SK-N-SH (cell line): Measurements from ENCODE around the gene CACNA2D3. TPM values are rescaled to one million over a fixed set of nuclear protein-coding genes. Genes with fewer than 3 reads are reported as not detected.

Experiments used
- CTCF ChIA-PET: fragments of 300-600, 350-600 bp; formaldehyde crosslinking; extraction: SDS; loops from one replicate; lab custom pipeline; 2021; lab: Yijun Ruan, JAX
- POLR2A ChIA-PET: fragments of 350-600 bp; sonication (Branson Sonifier 250); formaldehyde crosslinking; extraction: SDS; loops from one replicate; lab custom pipeline; 2020; ENCODE audit warnings: antibody characterized with exemption, inconsistent platforms; lab: Yijun Ruan, JAX
- DNase-seq: peaks from one replicate; pipeline ENCODE4 v3.0.0; 2012
- H2AFZ ChIP-seq: fragments of 200-600 bp; sonication (generic); 2 replicates; pipeline ENCODE4 v1.8.1; 2016; ENCODE audit warnings: antibody characterized with exemption, mild to moderate bottlenecking, low read depth
- H3F3A ChIP-seq: fragments of 200-600 bp; sonication (generic); replicated peaks from 2 replicates; pipeline ENCODE3; 2016; ENCODE audit warnings: antibody characterized with exemption, mild to moderate bottlenecking; ENCODE audit not compliant: insufficient read depth
- H3K27ac ChIP-seq, 2 experiments: fragments of 200-500 bp in 1 of 2; fragments of 200-600 bp in 1 of 2; sonication (Bioruptor generic) in 1 of 2; sonication (generic), shearing (Covaris generic) in 1 of 2; 2 replicates each; pipeline versions ENCODE4 v1.5.1 to v1.6.1; 2014 to 2016; ENCODE audit warnings: low read depth in 2 of 2, inconsistent platforms in 1 of 2, low read length in 1 of 2, mild to moderate bottlenecking in 1 of 2, mixed read lengths in 1 of 2
- H3K27me3 ChIP-seq: fragments of 200-600 bp; sonication (generic), shearing (Covaris generic); 2 replicates; pipeline ENCODE4 v1.6.1; 2016; ENCODE audit warnings: mixed run types; ENCODE audit not compliant: insufficient read depth
- H3K36me3 ChIP-seq, 2 experiments: fragments of 200-500 bp in 1 of 2; fragments of 200-600 bp in 1 of 2; sonication (Bioruptor generic) in 1 of 2; sonication (generic) in 1 of 2; replicated peaks in 1 of 2; 2 replicates each; pipeline versions ENCODE3 to v1.5.1; 2014 to 2016; ENCODE audit warnings: low read length in 1 of 2, mild to moderate bottlenecking in 1 of 2; ENCODE audit not compliant: insufficient read depth in 2 of 2, control insufficient read depth in 1 of 2
- H3K4me1 ChIP-seq, 2 experiments: fragments of 200-500 bp in 1 of 2; fragments of 200-600 bp in 1 of 2; sonication (Bioruptor generic) in 1 of 2; sonication (generic), shearing (Covaris generic) in 1 of 2; 2 replicates each; pipeline versions ENCODE4 v1.5.1 to v1.6.1; 2014 to 2016; ENCODE audit warnings: low read depth in 1 of 2, low read length in 1 of 2, mixed run types in 1 of 2; ENCODE audit not compliant: insufficient read depth in 2 of 2, control insufficient read depth in 1 of 2
- H3K4me2 ChIP-seq: fragments of 200-600 bp; sonication (generic), shearing (Covaris generic); 2 replicates; pipeline ENCODE4 v1.6.1; 2017; ENCODE audit warnings: mixed run types
- H3K4me3 ChIP-seq, 2 experiments: fragments of 200-500 bp in 1 of 2; fragments of 200-600 bp in 1 of 2; sonication (Bioruptor generic) in 1 of 2; sonication (generic), shearing (Covaris generic) in 1 of 2; 2 replicates each; pipeline versions ENCODE4 v1.5.1 to v1.8.1; 2014 to 2016; ENCODE audit warnings: low read depth in 2 of 2, inconsistent platforms in 1 of 2, low read length in 1 of 2, mild to moderate bottlenecking in 1 of 2, mixed read lengths in 1 of 2, moderate library complexity in 1 of 2
- H3K79me2 ChIP-seq: fragments of 200-600 bp; sonication (generic); 2 replicates; pipeline ENCODE4 v1.8.1; 2017; ENCODE audit warnings: mild to moderate bottlenecking; ENCODE audit not compliant: insufficient read depth
- H3K9ac ChIP-seq: fragments of 200-600 bp; sonication (generic); 2 replicates; pipeline ENCODE4 v1.6.1; 2017; ENCODE audit warnings: mixed run types
- H3K9me2 ChIP-seq: fragments of 200-600 bp; sonication (generic); 2 replicates; pipeline ENCODE4 v1.6.1; 2017; ENCODE audit warnings: mixed run types
- H3K9me3 ChIP-seq: fragments of 200-600 bp; sonication (generic); 2 replicates; pipeline ENCODE4 v1.6.1; 2017; ENCODE audit warnings: mixed run types, mild to moderate bottlenecking, moderate library complexity
- H4K20me1 ChIP-seq: fragments of 200-600 bp; sonication (generic); 2 replicates; pipeline ENCODE4 v1.6.1; 2017; ENCODE audit warnings: mild to moderate bottlenecking, mixed run types; ENCODE audit not compliant: insufficient read depth
- CHD2 ChIP-seq: fragments of 150-350 bp; IDR thresholded peaks from 2 replicates; pipeline ENCODE4 v1.6.1; 2018; ENCODE audit warnings: low read length; ENCODE audit not compliant: partially characterized antibody
- FOSL2 ChIP-seq: IDR thresholded peaks from 2 replicates; pipeline ENCODE4 v1.4.0; 2012; ENCODE audit warnings: low read depth, mild to moderate bottlenecking, moderate library complexity, borderline replicate concordance
- FOXJ3 ChIP-seq: sonication (generic); formaldehyde crosslinking; IDR thresholded peaks from 2 replicates; pipeline ENCODE4 v1.5.1; 2020; ENCODE audit warnings: mild to moderate bottlenecking, missing genetic modification reagents
- MEF2A ChIP-seq: IDR thresholded peaks from 2 replicates; pipeline ENCODE4 v1.4.0; 2012; ENCODE audit warnings: low read depth, borderline replicate concordance
- MXI1 ChIP-seq: IDR thresholded peaks from 2 replicates; pipeline ENCODE4 v1.6.1; 2012; ENCODE audit warnings: mild to moderate bottlenecking, low read depth, low read length, improper control_type of control experiment
- NFIC ChIP-seq: IDR thresholded peaks from 2 replicates; pipeline ENCODE4 v1.4.0; 2012; ENCODE audit warnings: borderline replicate concordance
- POLR2AphosphoS5 ChIP-seq: IDR thresholded peaks from 2 replicates; pipeline ENCODE4 v1.6.1; 2012; ENCODE audit warnings: low read depth, low read length
- RAD21 ChIP-seq: IDR thresholded peaks from 2 replicates; pipeline ENCODE4 v1.6.1; 2012; ENCODE audit warnings: mild to moderate bottlenecking, low read length
- SIN3A ChIP-seq: IDR thresholded peaks from 2 replicates; pipeline ENCODE4 v1.6.1; 2012; ENCODE audit warnings: low read depth, mild to moderate bottlenecking, low read length, moderate library complexity, borderline replicate concordance
- SMC3 ChIP-seq: IDR thresholded peaks from 2 replicates; pipeline ENCODE4 v1.6.1; 2012; ENCODE audit warnings: low read depth, low read length, improper control_type of control experiment
- TAF1 ChIP-seq: IDR thresholded peaks from 2 replicates; pipeline ENCODE4 v1.6.1; 2012; ENCODE audit warnings: low read depth, mild to moderate bottlenecking, low read length, moderate library complexity, borderline replicate concordance
- TCF12 ChIP-seq: IDR thresholded peaks from 2 replicates; pipeline ENCODE4 v1.4.0; 2012
- TEAD4 ChIP-seq: IDR thresholded peaks from 2 replicates; pipeline ENCODE4 v1.4.0; 2012; ENCODE audit warnings: mild to moderate bottlenecking, borderline replicate concordance; ENCODE audit not compliant: insufficient read depth
- WGBS: methylation state at CpG from one replicate; pipeline ENCODE4 v1.1.6; 2017; ENCODE audit warnings: low lambda C conversion rate; 5-methylcytosine and 5-hydroxymethylcytosine counted together
- polyA plus RNA-seq, 3 experiments: library from polyadenylated mRNA; depleted of rRNA; stranded (reverse); fragments of >200 nt; gene quantifications; 2 replicates each; pipeline ENCODE4 v1.2.3, GENCODE V29; 2012
- TF ChIP-seq, protein P1 (sequence below): fragments of 200-600 bp; sonication (generic); IDR thresholded peaks from 2 replicates; pipeline ENCODE4 v1.6.1; 2017; ENCODE audit warnings: antibody characterized with exemption, mild to moderate bottlenecking, moderate library complexity
- TF ChIP-seq, protein P2 (sequence below): IDR thresholded peaks from 2 replicates; pipeline ENCODE4 v1.4.0; 2012; ENCODE audit warnings: low read depth, borderline replicate concordance

The CACNA2D3 gene
- polyA plus RNA-seq, 1 of the 3 experiments (the other 2 are of a cell fraction), result 0.15 TPM

DNA sequence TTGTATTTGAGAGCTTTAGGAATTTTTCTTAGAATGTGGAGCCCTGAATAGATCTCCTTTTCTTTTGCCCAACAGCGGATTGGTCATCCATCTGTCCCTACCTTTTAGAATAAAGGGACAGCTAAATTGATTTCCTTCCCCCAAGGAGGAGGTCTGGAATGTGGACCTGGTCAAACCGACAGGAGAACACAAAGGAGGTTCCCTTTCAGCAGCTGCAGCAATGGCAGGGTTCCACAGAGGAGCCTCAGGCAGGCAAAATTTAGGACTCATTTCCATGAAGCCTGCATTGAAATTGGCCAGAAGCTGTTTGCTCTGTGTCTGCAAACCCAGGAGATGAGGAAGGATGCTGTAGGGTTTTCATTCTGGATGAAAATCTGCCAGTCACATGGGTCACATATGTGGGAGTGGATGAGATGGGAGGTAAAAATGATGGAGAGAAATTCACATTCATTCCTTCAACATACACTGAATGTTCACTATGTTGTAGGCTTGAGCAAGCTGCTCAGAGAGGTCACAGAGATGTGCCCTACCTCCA, 728.2 kb downstream of the CACNA2D3 start:
- Histone ChIP-seq H4K20me1 (no peaks in the 10 kb centered on the region), H2AFZ (no peak overlapping the region), H3K79me2 (no peaks in the 10 kb centered on the region), H3K4me3 (no peak overlapping the region), H3K27me3 (no peaks in the 10 kb centered on the region), H3K9me2 (no peaks in the 10 kb centered on the region), H3K4me2 (no peak overlapping the region), H3F3A (no peaks in the 10 kb centered on the region), H3K4me1 (peaks cover 0 to 8% of the 10 kb centered on the region in 2 experiments; a peak in 1 of 4 replicates), H3K9me3 (no peaks in the 10 kb centered on the region), H3K27ac (no peak overlapping the region), H3K9ac (no peak overlapping the region), H3K36me3 (no peaks in the 10 kb centered on the region)
- CTCF ChIA-PET, result interaction anchor here (1.0 to 1.5 kb wide), 6 partner anchors 19 to 1644 kb away, joined by 3 to 6 read pairs (median 3); no protein-coding TSS in a partner anchor
- WGBS, result 46% methylated on average over 2 of the region's 2 CpGs
- no peak for TF ChIP-seq SIN3A
- TF ChIP-seq TCF12, result peak; percentile 29; the same call in 1 of the 2 replicates
- no peak for DNase-seq
- POLR2A ChIA-PET, result no interaction called here

DNA sequence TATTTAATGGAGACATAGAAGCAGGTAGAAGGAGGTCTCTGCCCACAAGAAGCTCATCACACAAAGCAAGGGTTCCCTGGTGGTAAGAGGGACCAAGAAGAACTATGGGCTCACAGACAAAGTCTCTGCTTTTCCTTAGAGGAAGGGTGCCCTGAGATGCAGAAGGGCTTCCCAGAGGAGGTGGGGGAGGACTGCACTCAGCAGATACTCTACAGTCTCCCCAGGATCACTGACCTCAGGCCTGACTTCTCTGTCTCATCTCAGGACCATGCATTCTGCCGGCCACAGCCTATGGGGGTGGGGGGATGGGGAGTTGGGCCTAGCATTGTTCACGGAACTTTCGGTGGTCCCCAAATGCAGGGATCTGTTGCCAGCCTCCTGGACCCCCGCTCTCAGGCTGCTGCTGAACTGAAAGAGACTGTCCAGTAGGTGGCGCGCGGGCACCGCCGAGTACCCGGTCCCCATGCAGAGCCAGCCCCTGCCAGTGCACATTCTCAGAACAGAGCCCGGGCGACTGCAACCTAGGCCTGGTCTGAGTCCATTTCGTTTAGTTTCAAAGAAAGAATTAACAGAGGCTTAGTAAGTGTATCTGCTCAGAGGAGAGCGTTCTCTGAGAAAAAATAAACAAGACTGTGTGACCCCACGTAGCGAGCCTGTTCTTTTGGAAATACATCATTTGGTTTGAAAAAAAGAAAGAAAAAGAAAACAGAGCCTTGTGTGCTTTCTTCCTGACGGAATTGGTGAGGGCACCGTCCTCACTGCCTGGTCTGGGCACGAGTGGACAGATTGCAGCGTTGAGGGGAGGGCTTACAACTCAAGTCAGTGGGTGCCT, 731.4 kb downstream of the CACNA2D3 start:
- peak; percentile 82 for TF ChIP-seq SMC3
- TF ChIP-seq RAD21, result peak; percentile 94
- TF ChIP-seq, protein P1, sequence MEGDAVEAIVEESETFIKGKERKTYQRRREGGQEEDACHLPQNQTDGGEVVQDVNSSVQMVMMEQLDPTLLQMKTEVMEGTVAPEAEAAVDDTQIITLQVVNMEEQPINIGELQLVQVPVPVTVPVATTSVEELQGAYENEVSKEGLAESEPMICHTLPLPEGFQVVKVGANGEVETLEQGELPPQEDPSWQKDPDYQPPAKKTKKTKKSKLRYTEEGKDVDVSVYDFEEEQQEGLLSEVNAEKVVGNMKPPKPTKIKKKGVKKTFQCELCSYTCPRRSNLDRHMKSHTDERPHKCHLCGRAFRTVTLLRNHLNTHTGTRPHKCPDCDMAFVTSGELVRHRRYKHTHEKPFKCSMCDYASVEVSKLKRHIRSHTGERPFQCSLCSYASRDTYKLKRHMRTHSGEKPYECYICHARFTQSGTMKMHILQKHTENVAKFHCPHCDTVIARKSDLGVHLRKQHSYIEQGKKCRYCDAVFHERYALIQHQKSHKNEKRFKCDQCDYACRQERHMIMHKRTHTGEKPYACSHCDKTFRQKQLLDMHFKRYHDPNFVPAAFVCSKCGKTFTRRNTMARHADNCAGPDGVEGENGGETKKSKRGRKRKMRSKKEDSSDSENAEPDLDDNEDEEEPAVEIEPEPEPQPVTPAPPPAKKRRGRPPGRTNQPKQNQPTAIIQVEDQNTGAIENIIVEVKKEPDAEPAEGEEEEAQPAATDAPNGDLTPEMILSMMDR, result peak; percentile 95
- TF ChIP-seq TCF12, result no peak
- TF ChIP-seq NFIC, result no peak
- no peak for TF ChIP-seq TEAD4
- no peaks in the 10 kb centered on the region for H3K27me3 ChIP-seq
- H4K20me1 ChIP-seq, result no peaks in the 10 kb centered on the region
- H3K4me2 ChIP-seq, result no peak overlapping the region
- peak overlapping the region; percentile 31; the same call in 1 of the 2 replicates for H2AFZ ChIP-seq
- peaks cover 0 to 15% of the 10 kb centered on the region in 2 experiments; a peak in 1 of 4 replicates for H3K4me1 ChIP-seq
- no peaks in the 10 kb centered on the region for H3K36me3 ChIP-seq
- no peaks in the 10 kb centered on the region for H3F3A ChIP-seq
- POLR2A ChIA-PET, result no interaction called here
- CTCF ChIA-PET, result interaction anchor here (0.6 to 2.4 kb wide), 46 partner anchors 8 to 1449 kb away, joined by 3 to 12 read pairs (median 4); no protein-coding TSS in a partner anchor
- peak; percentile 86 for DNase-seq
- H3K27ac ChIP-seq, result no peak overlapping the region
- peak overlapping the region; percentile 10; the same call in 1 of the 2 replicates for H3K9ac ChIP-seq
- no peaks in the 10 kb centered on the region for H3K9me3 ChIP-seq
- H3K9me2 ChIP-seq, result no peaks in the 10 kb centered on the region
- no peak overlapping the region for H3K4me3 ChIP-seq
- no peaks in the 10 kb centered on the region for H3K79me2 ChIP-seq
- WGBS, result 29% methylated on average over 20 of the region's 20 CpGs

DNA sequence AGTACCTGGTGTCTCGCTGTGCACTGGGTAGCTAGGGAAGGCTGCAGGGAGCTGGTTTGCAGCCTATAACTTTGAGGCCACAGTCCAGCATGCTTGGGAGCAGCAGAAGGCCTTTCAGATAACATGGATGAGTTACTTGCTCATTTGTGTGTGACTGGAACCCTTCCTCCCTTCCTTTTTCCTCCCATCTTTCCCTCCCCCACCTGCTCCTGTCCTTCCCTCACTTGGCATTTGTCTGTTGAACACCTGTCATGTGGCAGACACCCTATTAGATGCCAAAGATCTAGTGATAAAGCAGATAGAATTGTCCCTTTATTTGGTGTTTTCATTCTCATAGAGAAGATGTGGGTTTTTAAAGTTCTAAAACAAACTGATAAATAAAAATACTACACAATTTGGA, 733.9 kb downstream of the CACNA2D3 start:
- Histone ChIP-seq H3F3A (no peaks in the 10 kb centered on the region), H3K9me3 (no peaks in the 10 kb centered on the region), H3K9me2 (no peaks in the 10 kb centered on the region), H3K27ac (no peak overlapping the region), H3K36me3 (no peaks in the 10 kb centered on the region), H2AFZ (no peak overlapping the region), H4K20me1 (no peaks in the 10 kb centered on the region), H3K4me2 (no peak overlapping the region), H3K4me1 (peaks cover 0 to 12% of the 10 kb centered on the region in 2 experiments; a peak in 1 of 4 replicates), H3K27me3 (no peaks in the 10 kb centered on the region), H3K9ac (no peak overlapping the region), H3K4me3 (no peak overlapping the region), H3K79me2 (no peaks in the 10 kb centered on the region)
- WGBS, result 94% methylated on average over 1 of the region's 1 CpG
- ChIA-PET CTCF (interaction anchor here (0.9 kb wide), 2 partner anchors 11 to 157 kb away, joined by 3 read pairs; no protein-coding TSS in a partner anchor), POLR2A (no interaction called here)
- DNase-seq, result no peak
- TF ChIP-seq CHD2, result no peak
- TF ChIP-seq FOSL2, result no peak
- TF ChIP-seq SMC3, result no peak
- TF ChIP-seq, protein P2, sequence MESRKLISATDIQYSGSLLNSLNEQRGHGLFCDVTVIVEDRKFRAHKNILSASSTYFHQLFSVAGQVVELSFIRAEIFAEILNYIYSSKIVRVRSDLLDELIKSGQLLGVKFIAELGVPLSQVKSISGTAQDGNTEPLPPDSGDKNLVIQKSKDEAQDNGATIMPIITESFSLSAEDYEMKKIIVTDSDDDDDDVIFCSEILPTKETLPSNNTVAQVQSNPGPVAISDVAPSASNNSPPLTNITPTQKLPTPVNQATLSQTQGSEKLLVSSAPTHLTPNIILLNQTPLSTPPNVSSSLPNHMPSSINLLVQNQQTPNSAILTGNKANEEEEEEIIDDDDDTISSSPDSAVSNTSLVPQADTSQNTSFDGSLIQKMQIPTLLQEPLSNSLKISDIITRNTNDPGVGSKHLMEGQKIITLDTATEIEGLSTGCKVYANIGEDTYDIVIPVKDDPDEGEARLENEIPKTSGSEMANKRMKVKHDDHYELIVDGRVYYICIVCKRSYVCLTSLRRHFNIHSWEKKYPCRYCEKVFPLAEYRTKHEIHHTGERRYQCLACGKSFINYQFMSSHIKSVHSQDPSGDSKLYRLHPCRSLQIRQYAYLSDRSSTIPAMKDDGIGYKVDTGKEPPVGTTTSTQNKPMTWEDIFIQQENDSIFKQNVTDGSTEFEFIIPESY, result no peak
- TF ChIP-seq POLR2AphosphoS5, result no peak
- no peak for TF ChIP-seq RAD21
- TF ChIP-seq MEF2A, result no peak
- TF ChIP-seq SIN3A, result no peak
- TF ChIP-seq TAF1, result no peak
- TF ChIP-seq FOXJ3 (CRISPR knock-in tag), result no peak
- TF ChIP-seq MXI1, result no peak
